G401 (cell line): ENCODE results near the gene SLC4A4. TPM values are rescaled to one million over a fixed set of nuclear protein-coding genes. Genes with fewer than 3 reads are reported as not detected.

Experiments
- DNase-seq: peaks from one replicate; pipeline ENCODE4 v3.0.0-alpha.2; 2015; ENCODE audit warnings: low spot score
- in situ Hi-C: cut with HindIII; loops from 2 replicates; pipeline ENCODE4 v1.10.0; 2016; ENCODE audit warnings: low sequenced_read_pairs, mixed read lengths
- total RNA-seq: library from RNA; depleted of rRNA; stranded (reverse); fragments of >200 nt; shearing (Covaris generic); gene quantifications from 2 replicates; pipeline ENCODE4 v1.2.3, GENCODE V29; 2014; rRNA removed

Gene SLC4A4
- total RNA-seq = 0.06 and 0.10 TPM in 2 replicates

DNA sequence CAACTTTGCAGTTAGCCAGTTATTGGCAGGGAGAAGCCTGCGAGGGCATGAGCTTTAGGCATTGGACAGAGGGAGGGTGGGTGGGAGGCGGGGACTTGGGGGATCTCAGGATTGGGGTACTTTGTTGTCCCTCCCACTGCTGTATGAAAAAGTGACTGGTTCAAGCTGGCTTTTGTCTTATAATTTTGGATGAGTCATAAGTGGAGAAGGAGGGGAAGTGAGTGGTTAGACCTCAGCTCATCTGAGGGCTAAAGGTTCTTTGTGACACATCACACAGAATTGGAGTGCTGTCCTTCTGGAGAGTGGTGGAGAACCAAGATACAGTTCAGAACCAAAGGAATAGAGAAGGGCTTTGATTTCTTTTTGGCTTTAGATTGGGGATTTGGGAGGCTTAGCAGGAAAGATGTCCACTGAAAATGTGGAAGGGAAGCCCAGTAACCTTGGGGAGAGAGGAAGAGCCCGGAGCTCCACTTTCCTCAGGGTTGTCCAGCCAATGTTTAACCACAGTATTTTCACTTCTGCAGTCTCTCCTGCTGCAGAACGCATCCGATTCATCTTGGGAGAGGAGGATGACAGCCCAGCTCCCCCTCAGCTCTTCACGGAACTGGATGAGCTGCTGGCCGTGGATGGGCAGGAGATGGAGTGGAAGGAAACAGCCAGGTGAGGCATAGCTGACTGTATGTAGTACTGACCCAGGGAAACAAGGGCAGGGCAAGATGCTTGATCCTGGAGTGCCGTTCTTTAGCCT, at the start of gene SLC4A4:
TSS of gene SLC4A4 (plus strand) at position 175 of the 748 bp plus-strand sequence.
- in situ Hi-C loops = no loop called here
- no peak for DNase-seq

DNA sequence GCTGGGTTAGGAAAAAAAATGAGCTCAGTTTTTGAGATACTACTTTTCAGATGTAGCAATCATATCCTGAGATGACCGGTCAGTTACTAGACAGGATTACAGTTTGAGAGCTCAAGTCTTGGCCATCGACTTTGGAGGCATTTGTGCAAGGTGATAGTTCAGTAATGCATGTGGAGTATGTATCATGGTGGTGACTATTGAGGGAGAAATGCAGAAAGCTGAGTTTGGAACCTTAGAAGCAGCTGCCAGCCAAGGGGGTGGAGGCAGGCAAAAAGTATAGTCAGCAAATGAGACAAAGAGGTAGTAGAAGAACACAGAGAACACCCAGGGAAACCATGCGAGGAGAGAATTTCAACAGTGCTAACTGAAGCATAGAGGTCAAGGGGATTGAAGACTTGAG, 48.7 kb upstream of the SLC4A4 start:
- in situ Hi-C loops = no loop called here

DNA sequence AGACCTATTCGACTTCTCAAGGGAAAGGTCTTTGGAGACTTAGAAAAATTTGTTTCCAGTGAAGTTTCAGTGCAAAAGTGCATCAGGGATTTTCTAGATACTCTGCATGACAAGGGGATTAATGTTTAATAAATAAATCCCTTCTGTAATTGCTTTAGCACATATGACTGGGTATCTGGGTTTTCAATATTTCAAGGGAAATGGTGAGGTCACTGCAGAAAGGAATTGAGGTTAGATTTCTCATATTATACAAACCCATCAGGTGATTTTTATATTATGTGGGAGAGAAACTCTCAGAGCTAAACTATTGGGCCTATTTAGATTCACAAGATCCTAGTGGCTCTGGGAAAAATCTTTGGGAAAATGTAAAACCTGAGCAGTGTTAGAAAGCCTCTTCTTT, 48.3 kb upstream of the SLC4A4 start:
- no peak for DNase-seq
- in situ Hi-C loops = no loop called here

More for the DNA sequence above, 48.7 kb upstream of the SLC4A4 start:
- DNase-seq = no peak

DNA sequence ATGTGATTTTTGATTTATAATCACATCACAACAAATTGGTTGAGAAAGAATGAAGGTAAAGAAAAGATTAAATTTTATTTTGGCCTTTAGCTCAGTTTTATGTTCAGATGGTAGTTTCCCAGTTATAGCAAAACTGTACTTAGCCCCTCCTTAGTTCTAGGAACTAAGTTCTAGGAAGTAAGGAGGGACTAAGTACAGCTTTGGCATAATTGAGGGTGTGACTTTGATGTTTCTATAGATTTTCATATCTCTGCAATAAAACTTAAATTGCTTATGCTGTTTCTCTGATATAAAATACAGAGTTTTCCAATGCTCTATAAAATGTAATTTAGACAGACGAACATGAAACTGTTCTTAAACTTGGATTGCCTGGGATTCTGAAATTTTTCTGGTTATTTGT, 46.6 kb upstream of the SLC4A4 start:
- in situ Hi-C loops = no loop called here

DNA sequence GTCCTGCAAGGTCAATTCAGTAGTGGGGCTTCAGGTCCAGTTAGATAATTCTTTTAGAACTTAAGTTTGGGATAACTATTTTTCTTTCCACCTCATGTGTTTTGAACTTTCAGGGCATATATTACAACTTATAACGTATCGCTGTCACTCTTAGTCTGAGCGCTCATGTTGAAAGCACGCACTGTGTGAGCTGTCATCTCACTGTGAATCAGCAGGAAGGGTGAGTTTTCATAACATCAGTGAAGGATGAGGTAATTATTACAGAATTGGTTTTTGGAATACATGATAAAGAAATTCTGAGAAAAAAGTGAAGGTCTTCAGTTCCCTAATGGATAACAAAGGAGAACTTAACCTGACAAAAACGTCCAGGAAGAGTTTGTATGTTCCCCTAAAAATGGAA, 45.1 kb upstream of the SLC4A4 start:
- DNase-seq = no peak
- in situ Hi-C loops = no loop called here

More for the DNA sequence above, 46.6 kb upstream of the SLC4A4 start:
- DNase-seq = no peak

DNA sequence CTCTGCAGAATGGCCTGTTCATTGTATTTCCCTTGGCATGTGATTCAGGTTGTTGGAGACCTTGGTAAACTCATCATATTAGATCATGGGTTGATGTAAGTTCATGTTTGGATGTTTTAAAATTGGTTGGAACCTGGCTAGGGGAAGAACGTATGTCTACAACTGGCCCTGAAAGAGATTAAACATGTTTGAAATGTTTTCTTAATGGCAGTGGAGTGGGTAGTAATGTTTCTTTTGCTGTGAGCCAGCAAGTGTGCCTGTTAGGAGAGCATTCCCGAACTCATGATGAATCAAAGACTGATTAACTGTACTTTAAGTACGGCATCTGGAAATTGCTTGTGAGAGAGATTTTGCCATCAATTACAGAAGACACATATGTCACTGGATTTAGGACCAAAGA, 44.5 kb upstream of the SLC4A4 start:
- in situ Hi-C loops = no loop called here
- no peak for DNase-seq

DNA sequence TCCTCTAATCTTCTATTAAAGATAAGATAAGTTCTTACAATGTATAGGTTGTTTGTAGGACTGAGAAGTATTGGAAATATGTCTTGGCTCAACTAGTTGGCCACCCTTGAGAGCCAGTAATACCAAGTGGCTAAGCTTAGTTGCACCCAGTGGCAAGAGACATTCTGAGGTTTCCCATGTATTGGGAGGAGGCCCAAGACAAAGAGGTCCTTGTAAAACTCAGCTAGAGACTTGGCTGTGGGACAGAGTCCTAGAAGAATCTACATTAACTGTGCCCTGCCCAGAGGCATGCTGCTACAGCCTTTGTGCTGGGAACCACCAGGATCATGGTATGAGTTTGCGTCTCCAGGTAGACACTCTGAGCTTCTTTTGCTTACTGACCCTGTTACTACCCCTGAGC, 41.9 kb upstream of the SLC4A4 start:
- in situ Hi-C loops = no loop called here
- no peak for DNase-seq

DNA sequence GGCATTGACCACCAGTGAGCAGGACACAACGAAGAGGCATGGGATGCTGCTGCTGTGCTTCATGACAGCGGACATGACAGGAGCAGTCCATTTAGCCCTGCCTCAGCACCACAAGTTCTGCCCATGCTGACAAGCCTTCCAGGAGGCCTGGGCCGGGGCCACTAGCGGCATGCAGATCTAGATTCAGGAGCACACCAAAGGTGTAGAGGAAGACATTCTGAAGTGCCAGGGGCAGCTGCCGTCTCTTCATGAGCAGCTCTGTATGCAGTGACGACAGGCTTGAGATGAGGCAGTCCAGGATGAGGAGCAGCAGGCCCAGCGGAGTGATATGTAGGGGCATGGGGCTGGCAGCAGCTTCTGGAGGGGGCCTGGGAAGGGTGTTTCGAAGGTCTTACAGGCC, 38.5 kb upstream of the SLC4A4 start:
- in situ Hi-C loops = no loop called here
- no peak for DNase-seq

DNA sequence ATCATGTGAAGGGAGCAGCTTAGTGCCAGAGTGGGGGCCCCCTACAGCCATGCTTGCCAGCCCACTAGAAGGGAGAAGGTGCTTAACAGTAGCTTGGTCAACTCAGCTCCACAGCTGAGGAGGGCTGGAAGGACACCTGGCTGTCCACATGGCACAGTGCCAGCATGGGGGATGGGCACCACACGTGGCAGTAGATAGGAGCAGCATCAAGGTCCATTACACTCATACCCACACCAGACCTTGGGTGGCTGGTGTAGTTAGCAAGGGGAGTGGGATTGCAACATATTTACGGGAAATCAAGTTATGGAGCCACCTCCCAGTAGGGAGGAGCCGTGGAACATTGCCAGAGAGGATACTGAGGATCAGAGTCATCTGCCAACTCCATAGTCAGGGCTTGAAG, 37.9 kb upstream of the SLC4A4 start:
- in situ Hi-C loops = no loop called here

DNA sequence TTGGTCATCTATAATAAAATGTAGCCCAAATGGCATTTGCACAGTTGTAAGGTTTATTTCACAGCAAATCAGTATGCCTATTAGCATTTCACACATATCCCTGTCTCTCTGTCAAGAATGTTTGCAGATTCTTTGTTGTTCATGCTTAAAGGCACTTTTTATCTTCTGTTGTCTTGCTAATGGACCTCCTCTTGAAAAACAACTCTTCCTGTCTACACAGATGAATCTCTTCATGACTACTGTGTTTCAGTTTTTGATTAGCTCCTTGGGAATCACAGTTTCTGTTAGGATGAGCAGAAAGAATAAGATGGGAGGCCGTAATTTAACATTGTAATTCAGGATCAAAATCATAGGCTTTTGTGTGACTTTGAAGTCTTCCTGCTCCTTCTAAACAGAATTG, 35.5 kb upstream of the SLC4A4 start:
- DNase-seq = no peak

More for the DNA sequence above, 37.9 kb upstream of the SLC4A4 start:
- DNase-seq = no peak

DNA sequence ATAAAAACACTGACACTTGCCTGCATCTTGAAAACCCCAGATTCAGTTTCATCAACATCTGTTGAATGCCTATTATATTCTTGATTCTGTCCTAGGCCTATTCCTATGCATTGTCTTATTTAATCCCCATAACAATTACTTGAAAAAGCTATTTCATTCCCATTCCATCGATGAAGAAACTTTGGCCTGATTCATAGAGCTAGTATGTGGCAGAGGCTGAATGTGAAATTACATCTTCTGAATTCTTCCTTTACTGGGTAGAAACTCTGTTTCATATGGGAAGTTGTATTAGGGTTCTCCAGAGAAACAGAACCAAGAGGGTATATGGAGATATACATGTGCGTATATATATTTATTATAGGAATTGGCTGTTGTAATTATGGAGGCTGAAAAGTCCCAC, 35.0 kb upstream of the SLC4A4 start:
- in situ Hi-C loops = no loop called here
- DNase-seq = no peak

More for the DNA sequence above, 35.5 kb upstream of the SLC4A4 start:
- in situ Hi-C loops = no loop called here

DNA sequence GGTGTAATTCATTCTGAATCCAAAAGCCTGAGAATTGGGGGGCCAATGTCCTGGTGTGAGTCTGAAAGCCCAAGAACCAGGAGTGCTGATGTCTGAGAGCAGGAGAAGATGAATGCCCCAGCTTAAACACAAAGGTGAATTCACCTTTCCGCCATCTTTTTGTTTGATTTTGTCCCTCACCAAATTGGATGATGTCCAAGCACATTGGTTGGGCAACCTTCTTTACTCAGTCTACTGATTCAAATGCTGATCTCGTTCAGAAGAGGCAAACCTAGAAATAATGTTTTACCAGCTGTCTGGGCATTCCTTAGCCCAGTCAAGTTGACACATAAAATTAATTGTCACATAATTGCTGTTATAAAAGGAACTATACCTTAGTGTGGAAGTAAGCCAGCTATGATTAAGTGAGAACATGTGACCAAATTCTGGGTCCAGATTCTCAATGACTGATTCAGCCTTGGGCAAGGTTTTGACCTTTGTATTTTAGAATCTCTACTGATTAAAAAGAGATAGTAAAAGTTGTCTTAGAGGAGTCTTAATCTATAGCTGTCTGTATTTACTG, 34.5 kb upstream of the SLC4A4 start:
- in situ Hi-C loops = no loop called here
- DNase-seq = no peak

DNA sequence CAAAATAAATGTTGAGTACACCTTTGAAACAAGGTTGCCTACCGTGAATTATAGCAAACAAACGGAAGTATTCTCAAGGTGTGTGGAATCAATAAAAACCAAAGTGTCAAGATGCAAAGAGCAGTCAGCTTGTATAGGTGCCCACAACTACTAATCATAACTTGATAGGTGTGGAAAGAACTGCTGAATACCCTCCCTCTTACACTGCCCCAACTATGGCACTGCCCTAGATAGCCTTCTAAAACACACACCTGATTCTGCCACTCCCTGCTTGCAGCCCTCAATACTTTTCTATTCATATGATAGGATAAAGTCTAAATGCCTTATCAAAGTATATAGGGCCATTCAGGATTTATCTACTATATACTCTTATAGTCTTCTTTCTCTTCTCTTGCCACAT, 31.1 kb upstream of the SLC4A4 start:
- in situ Hi-C loops = no loop called here

DNA sequence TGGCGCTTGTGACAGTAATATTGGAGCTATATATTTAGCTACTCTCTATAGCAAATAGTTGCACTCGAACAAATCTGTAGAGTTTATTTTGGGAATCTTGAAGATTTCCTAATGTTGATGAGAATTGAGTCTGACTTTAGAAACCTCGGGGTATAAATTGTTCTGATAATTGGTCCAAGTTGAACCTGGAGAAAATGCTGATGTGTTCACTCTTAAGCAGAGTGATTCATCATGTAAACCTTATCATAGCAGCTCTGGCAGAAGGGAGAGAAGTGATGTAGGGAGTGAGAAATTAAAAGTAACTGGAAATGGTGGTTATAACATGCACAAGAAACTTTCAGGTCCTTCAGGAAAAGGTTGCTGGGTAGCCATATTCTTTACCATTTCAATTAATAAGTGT, 16.4 kb upstream of the SLC4A4 start:
- in situ Hi-C loops = no loop called here

More for the DNA sequence above, 31.1 kb upstream of the SLC4A4 start:
- no peak for DNase-seq

DNA sequence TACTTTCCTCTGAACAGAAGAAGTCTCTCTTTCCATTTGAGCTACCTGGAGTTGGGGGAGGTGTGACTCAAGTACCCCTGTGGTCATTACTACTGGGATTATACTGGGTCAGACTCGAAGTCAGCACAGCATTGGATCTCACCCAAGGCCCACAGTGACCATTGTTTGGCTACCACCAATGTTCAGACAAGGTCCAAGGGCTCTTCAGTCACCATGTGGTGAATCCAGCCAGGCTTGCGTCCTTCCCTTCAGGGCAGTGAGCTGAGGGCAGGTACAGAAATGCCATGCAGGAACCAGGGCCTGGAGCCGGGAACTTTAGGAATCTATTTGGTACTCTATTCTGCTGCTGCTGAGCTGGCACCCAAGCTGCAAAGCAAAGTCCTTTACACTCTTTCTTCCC, 5.5 kb upstream of the SLC4A4 start:
- no peak for DNase-seq
- in situ Hi-C loops = no loop called here

More for the DNA sequence above, 16.4 kb upstream of the SLC4A4 start:
- no peak for DNase-seq

DNA sequence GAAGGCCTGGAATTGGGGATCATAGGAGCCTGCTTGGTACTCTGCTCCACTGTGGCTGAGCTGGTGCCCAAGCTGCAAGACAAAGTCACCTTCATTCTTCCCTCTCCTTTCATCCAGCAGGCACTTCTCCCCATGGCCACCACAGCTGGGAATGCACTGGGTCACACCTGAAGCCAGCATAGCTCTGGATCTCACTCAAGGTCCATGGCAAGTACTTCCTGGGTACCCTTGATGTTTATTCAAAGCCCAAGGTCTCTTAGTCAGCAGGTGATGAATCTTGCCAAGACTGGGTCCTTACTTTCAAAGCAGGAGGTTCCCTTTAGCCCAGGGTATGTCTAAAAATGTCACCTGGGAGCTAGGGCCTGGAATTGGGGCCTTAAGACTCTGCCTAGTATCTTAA, 4.9 kb upstream of the SLC4A4 start:
- in situ Hi-C loops = no loop called here
- no peak for DNase-seq

DNA sequence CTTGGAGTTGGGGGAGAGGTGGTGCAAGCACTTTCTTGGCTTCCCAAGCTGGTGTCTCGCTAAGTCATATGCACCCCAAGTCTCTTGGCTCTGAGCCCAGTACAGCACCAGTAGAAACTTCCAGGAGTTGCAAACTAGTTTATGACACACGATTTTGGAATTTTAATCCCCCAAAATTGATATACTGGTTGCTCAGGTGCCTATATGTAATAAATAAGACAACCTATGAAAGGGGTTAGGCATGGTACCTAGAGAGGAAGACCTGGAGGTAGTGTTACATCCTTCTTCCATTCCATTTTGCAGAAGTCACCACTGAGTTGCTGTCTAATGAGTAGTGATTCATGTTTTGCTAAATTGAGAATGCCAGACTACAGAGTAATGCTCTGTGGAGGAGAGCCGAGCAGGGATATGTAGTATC, 4.3 kb upstream of the SLC4A4 start:
- in situ Hi-C loops = no loop called here
- no peak for DNase-seq

DNA sequence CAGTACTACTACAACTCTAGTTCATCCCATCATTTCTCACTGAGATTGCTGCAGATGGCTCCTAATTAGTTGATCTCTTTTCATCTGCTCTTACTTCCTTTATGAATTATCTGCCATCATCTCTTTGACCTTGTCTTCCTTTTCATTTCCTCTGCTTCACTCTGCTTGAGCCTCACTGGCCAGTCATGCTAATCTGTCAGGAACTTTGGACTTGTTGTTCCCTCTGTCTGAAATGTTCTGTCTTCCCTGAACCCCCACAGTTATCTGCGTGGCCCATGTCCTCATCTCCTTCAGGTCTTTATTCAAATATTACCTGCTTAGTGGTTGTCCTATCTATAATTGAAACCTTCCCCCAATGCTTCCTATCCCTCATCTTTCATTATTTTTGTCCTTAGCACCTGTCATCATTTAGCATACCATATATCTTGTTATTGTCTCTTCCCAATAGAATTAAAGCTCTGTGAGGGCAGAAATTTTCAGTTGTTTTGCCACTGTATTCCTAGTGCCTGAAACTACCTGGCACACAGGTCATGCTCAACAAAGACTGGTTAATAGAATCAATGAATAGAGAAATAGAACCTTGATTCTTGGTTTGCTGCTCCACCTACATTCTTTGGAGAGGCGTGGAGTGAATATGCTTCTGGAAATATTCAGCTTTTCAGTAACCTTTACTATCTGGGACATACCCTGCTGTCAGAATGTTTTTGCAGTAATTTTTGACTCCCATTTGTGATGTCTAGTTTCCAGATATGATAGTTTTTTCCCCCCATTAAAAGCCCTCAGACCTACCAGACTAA, 5.0 kb downstream of the SLC4A4 start:
- no peak for DNase-seq
- in situ Hi-C loops = no loop called here

DNA sequence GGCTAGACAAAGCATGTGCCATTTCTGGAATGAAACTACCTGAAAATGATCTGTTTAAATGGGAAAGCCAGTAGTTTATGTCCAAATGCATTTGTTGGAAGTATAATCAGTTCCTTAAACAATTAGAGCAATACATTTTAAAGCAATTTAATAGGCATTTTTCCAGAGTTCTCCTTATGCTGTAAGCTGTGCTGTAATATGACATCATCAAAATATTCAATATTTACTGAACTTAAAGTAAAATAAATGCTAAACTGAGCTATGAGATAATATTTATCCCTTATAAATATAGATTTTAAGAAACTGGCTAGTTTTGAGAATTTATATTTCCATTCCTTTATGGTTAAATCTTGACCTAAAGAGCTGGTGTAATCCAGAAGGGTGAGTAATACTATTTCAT, 7.9 kb downstream of the SLC4A4 start:
- DNase-seq = no peak
- in situ Hi-C loops = no loop called here

DNA sequence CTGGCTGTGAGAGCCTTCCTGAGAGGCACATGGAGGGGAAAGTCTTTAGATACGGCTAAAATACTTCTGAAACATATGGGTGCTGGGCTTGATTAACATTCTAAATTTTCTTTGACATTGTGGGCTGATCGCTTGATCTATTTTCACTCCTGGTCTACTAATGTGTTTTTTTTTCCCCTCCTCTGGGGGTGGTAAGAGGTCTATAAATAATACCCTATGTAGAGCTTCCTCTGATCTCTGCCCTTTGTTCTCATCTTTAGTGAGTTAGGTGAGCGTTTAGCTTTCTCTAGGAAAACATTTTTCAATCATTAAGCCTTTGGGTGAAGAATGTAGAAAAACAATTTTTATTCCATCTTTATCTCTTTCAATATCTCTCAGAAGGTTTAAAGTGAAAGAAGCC, 9.8 kb downstream of the SLC4A4 start:
- in situ Hi-C loops = no loop called here
- DNase-seq = no peak
